NCI-H146 treated with DMSO at 0.1 percent for 48 hours (cell line): Measurements from ENCODE around the gene VPS16.
A peak's percentile ranks its signal among the peaks of the same experiment; 100 is the strongest.

Source experiments
- DNase-seq: peaks from one replicate; lab custom pipeline; 2025; ENCODE audit not compliant: unreplicated experiment; lab: John Stamatoyannopoulos, UW

Gene VPS16

GRCh38 chr20:2840138-2840966 lies at the start of gene VPS16, which contains the start of gene PCED1A:
Gene VPS16 (plus strand): TSS chr20:2840745. CDS start chr20:2840775, 30 bp downstream.
Gene PCED1A (minus strand): TSS chr20:2840655. CDS start chr20:2839912, 743 bp downstream.
- peak; percentile 59 for DNase-seq

DNA sequence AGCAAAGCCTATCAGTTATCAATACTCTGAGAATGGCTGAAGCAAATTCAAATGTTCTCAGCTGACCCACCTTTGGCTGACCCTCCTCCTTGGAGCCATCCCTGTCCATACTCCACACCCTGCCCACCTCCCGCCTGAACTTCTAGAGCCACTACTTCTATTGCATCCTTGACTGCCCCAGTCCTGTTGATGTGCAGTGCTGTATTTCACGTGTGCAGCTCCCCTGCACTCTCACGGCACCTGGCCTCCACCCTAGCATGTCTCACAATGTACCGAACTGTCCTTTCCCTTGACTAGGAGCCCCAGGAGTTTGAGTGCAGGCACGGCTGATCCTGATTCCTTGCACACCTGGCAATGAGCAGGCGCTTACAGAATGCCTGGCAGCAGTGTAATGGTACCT lies 47.1 kb upstream of the VPS16 start:
- DNase-seq = no peak

GRCh38 chr20:2794202-2794748 lies 46.3 kb upstream of the VPS16 start:
- DNase-seq = no peak

- DNase-seq = no peak
Measured at GRCh38 chr20:2794866-2795447, 45.6 kb upstream of the VPS16 start.

GRCh38 chr20:2795451-2795850 lies 45.1 kb upstream of the VPS16 start:
- no peak for DNase-seq

GRCh38 chr20:2796011-2796660 lies 44.4 kb upstream of the VPS16 start:
- DNase-seq = no peak

DNA sequence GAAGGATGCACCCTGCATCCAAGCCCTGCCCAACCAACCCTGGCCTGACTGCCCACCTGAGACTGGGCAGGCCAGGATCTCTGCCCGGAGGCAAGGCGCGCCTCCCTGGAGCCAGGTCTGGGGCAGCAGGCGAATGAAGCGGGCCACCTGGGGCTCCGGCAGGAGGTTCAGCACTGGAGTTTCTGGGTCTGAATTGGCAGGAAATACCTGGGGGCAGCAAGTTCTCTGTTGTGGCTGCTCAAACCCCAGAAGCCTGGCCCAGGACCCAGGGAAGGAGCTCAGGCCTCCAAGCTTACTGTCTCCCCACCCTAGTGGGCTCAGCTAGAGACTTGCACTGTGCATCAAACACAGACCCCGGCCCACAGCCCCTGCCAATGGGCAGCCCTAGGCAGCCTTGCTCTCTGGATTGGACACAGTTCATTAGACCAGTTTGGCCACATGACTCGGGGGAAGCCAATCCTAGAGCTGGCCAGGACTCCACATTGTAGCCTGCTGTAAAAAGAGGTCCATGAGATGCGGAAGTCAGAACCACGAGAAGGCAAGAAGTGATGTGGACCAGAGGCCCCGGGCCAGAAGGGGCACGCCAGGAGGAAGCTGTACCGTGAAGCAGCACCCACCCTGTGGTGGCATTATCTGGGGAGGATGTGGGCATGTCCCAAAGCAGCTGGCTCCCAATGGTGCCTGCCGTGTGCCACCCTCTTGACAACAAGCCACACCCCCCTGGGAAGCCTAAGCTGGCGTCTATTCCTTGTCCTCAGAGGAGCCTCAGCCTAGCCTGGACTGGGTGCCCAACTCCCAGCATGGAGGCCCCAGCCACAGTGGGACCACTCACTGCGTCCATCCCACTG lies 43.2 kb upstream of the VPS16 start:
- no peak for DNase-seq

GRCh38 chr20:2798095-2798805 lies 42.3 kb upstream of the VPS16 start:
- no peak for DNase-seq

DNA sequence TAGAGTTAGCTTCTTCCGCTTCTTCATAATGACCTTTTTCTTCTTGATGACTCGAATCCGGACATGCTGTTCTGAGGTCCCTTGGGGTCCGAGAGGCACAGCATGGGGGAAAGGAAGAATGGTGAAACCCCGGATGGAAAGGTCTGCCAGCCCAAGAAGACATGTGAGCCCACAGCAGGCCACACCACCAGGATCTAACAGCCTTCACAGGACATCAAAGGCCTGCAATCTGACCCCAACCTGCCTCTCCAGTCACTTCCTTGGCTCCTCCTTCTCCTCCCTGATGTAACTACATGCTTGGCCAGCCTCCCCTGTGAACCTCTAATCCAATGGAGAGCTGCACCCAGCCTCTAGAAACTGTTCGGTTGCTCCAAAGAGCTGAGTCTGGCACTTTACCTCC lies 41.7 kb upstream of the VPS16 start:
- DNase-seq = no peak

- no peak for DNase-seq
Measured at GRCh38 chr20:2799271-2799670, 41.3 kb upstream of the VPS16 start.

DNA sequence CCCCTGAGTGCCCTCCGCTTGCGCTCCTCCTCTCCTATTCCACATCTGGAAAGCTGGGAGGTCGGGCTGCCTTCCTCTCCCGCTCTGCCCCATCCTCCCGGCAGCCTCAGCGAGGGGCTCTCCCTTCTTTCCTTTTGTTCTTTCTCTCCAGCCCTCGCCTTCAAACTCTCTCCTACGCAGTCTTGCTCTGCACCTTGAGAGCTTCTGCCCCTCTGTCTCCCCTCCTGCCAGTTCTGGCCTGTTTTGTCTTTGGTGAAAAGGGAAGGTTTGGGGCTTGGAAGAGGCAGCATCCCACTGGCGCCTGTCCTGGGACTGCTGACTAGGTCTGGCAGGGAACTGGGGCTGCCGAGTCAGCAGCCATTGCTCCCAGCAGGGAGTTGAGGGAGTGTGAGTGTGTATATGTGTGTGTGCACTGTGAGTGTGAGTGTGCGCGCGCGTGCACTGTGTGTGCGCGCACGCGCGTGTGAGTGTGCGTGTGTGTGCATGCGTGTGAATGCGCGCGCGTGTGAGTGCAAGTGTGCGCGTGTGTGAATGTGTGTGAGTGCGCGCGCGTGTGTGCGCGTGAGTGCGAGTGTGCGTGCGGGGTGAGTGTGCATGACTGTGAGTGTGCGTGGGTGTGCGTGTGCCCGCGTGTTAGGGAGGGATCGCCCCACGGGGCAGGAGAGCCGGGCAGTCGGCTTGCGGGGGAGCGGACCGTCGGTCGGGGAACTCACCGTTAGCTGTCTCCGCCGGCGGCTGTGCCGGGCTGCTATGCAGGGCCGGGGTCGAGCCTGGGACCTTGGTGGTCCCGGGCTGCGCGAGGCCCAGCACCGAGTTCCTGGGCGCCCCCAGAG lies 40.6 kb upstream of the VPS16 start:
- no peak for DNase-seq

DNA sequence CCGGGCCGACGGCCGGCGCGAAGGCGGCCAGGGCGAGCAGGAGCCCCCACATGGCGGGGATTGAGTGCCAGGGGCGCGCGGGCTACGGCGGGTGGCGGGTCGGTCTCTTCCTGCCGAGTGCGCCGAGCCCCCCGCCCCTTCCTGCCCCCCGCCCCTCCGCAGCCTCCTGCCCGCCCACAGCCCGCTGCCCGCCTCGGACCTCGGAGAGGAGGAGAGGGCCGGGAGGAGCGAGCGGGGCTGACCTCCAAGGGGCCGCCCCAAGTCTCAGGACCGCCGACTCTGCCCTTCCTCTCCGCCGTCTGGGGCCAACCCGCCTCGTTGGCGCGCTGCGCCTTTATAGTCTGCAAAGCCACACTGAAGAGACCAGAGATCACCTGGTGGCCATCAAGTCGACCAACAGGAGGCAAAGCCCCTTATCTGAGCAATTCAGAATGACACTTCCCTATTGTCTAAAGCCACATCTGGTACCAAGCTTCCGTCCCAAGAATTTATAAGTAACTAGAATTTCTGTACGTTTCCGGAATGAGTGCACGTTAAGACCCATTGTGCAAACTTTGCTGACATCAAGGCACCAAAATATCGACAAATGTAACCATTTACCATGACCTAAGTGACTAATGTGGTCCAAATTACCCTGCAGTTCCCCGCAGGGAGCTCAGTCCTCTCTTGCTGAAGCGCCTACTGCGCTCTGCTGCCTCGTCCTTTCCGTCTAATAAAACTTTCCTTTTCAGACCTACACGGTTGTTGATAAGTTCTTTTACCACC lies 39.8 kb upstream of the VPS16 start, which contains the start of gene CPXM1:
Gene CPXM1, minus strand, starts transcription at position 107 of the 765 bp plus-strand sequence. Its CDS starts 55 bp downstream, at position 52.
- DNase-seq = peak; percentile 72

GRCh38 chr20:2801286-2801728 lies 39.2 kb upstream of the VPS16 start:
- no peak for DNase-seq

GRCh38 chr20:2804041-2804828 lies 36.3 kb upstream of the VPS16 start:
- DNase-seq = no peak

- no peak for DNase-seq
Measured at GRCh38 chr20:2804852-2805688, 35.5 kb upstream of the VPS16 start.

DNA sequence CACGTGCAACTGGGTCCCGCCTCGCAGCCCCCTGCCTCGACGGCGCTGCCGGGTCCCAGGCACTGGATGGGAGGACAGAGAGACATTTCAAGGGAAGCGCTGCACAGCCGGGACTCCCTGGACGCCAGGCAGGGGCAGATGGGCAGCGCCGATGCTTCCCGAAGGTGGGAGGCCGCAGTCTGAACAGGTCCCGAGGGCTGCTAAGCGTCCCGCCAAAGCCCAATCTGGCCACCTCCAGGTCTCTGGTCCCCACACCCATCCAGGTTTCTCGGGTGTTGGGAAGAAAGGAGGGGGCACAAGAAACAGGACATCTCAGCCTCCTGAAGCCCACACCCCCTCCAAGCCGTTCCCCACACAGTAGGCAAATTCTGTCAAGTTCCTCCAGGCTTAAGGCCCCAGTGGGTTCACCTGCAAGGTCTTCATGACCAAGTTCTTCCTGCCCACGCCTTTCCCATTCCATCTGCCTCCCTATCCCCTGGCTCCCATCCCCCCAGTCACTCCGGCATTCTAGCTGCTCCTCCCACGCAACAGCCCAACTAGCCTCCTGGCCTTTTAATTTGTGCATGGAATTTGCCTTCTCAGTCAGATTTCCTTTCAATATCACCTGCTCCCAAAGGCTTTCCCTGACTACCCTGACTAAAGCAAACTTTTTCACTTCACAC lies 34.7 kb upstream of the VPS16 start:
- DNase-seq = no peak
